Peyer's patch (tissue), 4 donors: ENCODE data around the gene NPSR1. TPM values are rescaled to one million over a fixed set of nuclear protein-coding genes. Genes with fewer than 3 reads are reported as not detected.

Source experiments
- DNase-seq, 3 donors: peaks; one replicate each; pipeline ENCODE4 v3.0.0-alpha.2; 2017 to 2019
- H3K27ac ChIP-seq, 4 donors: fragments of 200-600 bp; sonication (generic); one replicate each; pipeline ENCODE4 v1.5.1; 2016 to 2019
- H3K27me3 ChIP-seq, 2 donors: fragments of 200-600 bp; sonication (generic); one replicate each; pipeline ENCODE4 v1.5.1; 2019
- H3K36me3 ChIP-seq, 3 donors: fragments of 200-600 bp; sonication (generic); one replicate each; pipeline ENCODE4 v1.5.1; 2016 to 2019
- H3K4me1 ChIP-seq, 4 donors: fragments of 200-600 bp; sonication (generic); one replicate each; pipeline ENCODE4 v1.5.1; 2016 to 2019
- H3K4me3 ChIP-seq, 4 donors: fragments of 200-600 bp; sonication (generic); 1 replicate in 3 of 4; 2 replicates in 1 of 4; pipeline ENCODE4 v1.5.1; 2016 to 2019; ENCODE audit warnings: mild to moderate bottlenecking in 1 of 4
- H3K9me3 ChIP-seq, 4 donors: fragments of 200-600 bp; sonication (generic); one replicate each; pipeline ENCODE4 v1.5.1; 2016 to 2019; ENCODE audit warnings: mild to moderate bottlenecking in 1 of 4
- CTCF ChIP-seq, 6 experiments: fragments of 450-650 bp in 4 of 6; fragments of 200-600 bp in 2 of 6; sonication (generic) in 1 of 6; IDR thresholded peaks; one replicate each; pipeline ENCODE4 v1.5.1; 2017 to 2019; ENCODE audit warnings: antibody characterized with exemption in 6 of 6, mild to moderate bottlenecking in 3 of 6, moderate library complexity in 1 of 6
- POLR2A ChIP-seq, 2 donors: fragments of 450-650 bp; IDR thresholded peaks; one replicate each; pipeline ENCODE4 v1.5.1; 2017; ENCODE audit warnings: antibody characterized with exemption in 2 of 2, mild to moderate bottlenecking in 2 of 2, moderate library complexity in 2 of 2
- total RNA-seq, 4 donors: library from RNA; depleted of rRNA; stranded (reverse); fragments of >200 nt; gene quantifications; one replicate each; pipeline ENCODE4 v1.1.0, GENCODE V29; 2016

The NPSR1 gene
- total RNA-seq, 4 donors from 2014 or later, result not detected

DNA sequence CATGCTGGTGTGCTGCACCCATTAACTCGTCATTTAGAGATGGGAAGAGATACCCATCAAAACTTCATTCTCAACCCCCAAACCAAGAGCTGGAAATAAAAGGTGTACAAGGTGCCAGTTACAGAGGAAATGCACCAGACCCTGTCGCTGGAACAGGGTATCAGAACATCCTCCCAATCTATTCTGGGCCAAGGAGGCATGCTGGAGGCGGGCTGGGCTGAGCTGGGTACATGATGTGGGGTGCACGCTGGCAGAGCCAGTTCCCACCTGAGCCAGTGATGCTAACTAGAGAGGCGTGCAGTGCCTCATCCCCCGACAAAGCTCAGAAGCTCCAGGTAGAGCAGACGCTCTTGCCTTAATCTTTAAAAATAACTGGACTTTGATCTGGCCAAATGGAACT is 70.1 kb downstream of the NPSR1 start:
- Histone ChIP-seq H3K27ac (no peak overlapping the region), H3K9me3 (no peaks in the 10 kb centered on the region), H3K36me3 (no peaks in the 10 kb centered on the region), H3K27me3 (no peaks in the 10 kb centered on the region), H3K4me1 (no peaks in the 10 kb centered on the region), H3K4me3 (no peak overlapping the region)
- no peak for TF ChIP-seq CTCF (IDR thresholded peaks at IDR 0.05)
- TF ChIP-seq POLR2A (IDR thresholded peaks at IDR 0.05), result no peak
- no peak for DNase-seq

DNA sequence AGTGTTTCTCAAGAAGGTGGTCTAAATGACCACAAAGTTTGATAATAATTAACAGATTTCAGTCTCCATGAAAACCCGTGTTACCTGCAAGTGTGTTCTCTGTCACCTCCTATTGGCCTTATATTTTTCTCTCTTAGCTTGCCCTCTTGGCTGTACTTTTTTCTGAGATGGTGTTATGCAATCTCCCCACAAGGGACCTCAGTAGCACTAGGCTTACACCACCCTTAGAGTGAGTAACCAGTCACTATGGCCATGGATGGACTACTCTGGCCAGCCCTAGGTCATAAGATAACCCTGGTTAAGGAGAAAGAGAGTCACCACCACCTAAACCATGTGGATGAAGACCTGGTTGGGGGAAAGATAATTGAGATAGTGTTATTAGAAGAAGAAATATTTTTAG is 76.8 kb downstream of the NPSR1 start:
- no peak for TF ChIP-seq POLR2A (IDR thresholded peaks at IDR 0.05)
- no peak for TF ChIP-seq CTCF (IDR thresholded peaks at IDR 0.05)
- no peak overlapping the region for H3K4me3 ChIP-seq
- H3K36me3 ChIP-seq, result no peaks in the 10 kb centered on the region
- H3K27me3 ChIP-seq, result no peaks in the 10 kb centered on the region
- no peak overlapping the region for H3K27ac ChIP-seq
- H3K4me1 ChIP-seq, result no peaks in the 10 kb centered on the region
- no peaks in the 10 kb centered on the region for H3K9me3 ChIP-seq
- no peak for DNase-seq

DNA sequence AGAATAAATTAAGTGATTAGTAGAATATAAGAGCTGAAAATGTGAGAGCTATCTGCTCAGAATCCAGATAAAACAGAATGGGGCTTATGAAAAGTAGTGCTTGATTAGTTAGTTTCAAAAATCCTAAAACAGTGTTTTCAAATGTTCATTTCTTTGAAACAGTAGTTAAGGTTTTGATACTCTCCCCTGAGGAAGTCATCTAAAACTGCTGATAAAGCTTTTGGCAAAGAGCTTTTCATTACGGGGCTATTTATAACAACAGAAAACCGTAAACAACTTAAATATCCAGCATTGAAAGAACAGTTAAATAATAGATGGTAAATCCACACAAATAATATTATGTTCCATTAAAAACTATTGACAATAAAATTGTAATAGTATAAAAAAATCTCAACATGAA is 77.5 kb downstream of the NPSR1 start:
- Histone ChIP-seq H3K4me3 (no peak overlapping the region), H3K4me1 (no peaks in the 10 kb centered on the region), H3K36me3 (no peaks in the 10 kb centered on the region), H3K27ac (no peak overlapping the region), H3K9me3 (no peaks in the 10 kb centered on the region), H3K27me3 (no peaks in the 10 kb centered on the region)
- DNase-seq, result no peak
- TF ChIP-seq CTCF (IDR thresholded peaks at IDR 0.05) (no peak), POLR2A (IDR thresholded peaks at IDR 0.05) (no peak)

GRCh38 chr7:34739651-34740300 is 81.8 kb downstream of the NPSR1 start:
- Histone ChIP-seq H3K27ac (no peak overlapping the region), H3K27me3 (no peaks in the 10 kb centered on the region), H3K4me3 (no peak overlapping the region), H3K4me1 (no peaks in the 10 kb centered on the region), H3K9me3 (no peaks in the 10 kb centered on the region), H3K36me3 (no peaks in the 10 kb centered on the region)
- DNase-seq, result no peak
- TF ChIP-seq POLR2A (IDR thresholded peaks at IDR 0.05), result no peak
- TF ChIP-seq CTCF (IDR thresholded peaks at IDR 0.05), result no peak

- DNase-seq, result no peak
These were observed 82.8 kb downstream of the NPSR1 start for GRCh38 chr7:34740840-34741239.

More at GRCh38 chr7:34740840-34741239, 82.8 kb downstream of the NPSR1 start:
- Histone ChIP-seq H3K36me3 (no peaks in the 10 kb centered on the region), H3K4me3 (no peak overlapping the region), H3K4me1 (no peaks in the 10 kb centered on the region), H3K9me3 (no peaks in the 10 kb centered on the region), H3K27ac (no peak overlapping the region), H3K27me3 (no peaks in the 10 kb centered on the region)
- no peak for TF ChIP-seq POLR2A (IDR thresholded peaks at IDR 0.05)
- TF ChIP-seq CTCF (IDR thresholded peaks at IDR 0.05), result no peak
